ENCODE results near the gene USP10. TPM values are rescaled to one million over a fixed set of nuclear protein-coding genes. Genes with fewer than 3 reads are reported as not detected.
"Not testable (repeated sequence)": the region's sequence is repeated elsewhere in the genome, so short reads cannot be mapped to it uniquely, and the experiment has no call there.

USP10 gene
- total RNA-seq, 1 donor from 2014 or later: 33.8 TPM

DNA sequence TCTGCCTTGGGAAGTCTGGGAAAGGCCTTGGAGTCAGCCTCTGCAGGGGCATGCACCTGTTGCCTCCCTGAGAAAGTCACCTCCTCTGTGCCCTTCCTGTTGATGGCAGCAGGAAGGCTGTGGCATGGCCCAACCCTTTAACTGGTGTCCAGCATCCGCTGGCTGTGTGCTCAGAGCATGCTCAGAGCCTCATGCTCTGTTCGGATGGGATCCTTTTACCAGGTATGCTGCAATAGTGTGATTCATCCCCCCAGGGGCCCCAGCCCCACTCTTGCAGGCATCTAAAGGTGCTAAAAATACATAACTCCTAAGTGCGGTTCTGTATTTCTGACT lies 26.6 kb upstream of the USP10 start:
- ATAC-seq: no peak
- DNase-seq (ENCODE audit: low spot score): no peak

DNA sequence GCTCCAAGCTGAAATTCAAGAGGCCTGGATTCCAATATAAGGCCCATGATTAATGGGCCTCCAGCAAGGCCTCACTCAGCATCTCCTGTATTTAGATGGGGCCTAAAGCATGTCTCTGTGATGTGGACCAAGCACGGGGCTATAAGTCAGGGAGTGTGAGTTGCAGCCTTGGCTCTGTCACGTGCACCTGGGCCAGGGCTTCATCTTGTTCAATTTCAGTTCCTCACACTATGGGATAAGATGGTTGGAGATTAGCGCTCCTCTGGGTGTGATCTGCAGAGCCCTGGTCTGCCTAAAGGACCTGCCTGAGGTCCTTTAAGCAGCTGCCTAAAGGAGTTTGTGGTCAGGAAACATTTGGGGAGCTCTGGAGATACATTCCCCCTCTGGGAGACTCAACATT lies 26.2 kb upstream of the USP10 start:
- no peak for ATAC-seq
- DNase-seq (ENCODE audit: low spot score): no peak

GRCh38 chr16:84675423-84675822 lies 24.4 kb upstream of the USP10 start:
- DNase-seq (ENCODE audit: low spot score) (no peak), ATAC-seq (no peak)

DNA sequence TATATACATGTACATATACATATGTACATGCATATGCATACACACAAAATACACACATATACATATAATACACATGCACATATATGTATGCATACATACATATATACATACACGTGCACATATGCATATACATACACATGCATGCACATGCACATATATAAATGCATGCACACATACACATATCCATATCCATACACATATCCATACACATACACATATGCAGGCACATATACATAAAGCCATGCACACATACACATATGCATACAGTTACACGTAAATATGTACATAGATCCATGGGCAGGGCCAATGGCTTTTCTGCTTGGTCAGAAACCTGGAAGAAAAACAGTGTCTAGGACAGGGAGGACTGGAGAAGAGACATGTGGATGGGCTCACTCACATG lies 23.9 kb upstream of the USP10 start:
- DNase-seq (ENCODE audit: low spot score) (no peak), ATAC-seq (no peak)

- no peak for DNase-seq (ENCODE audit: low spot score)
- no peak for ATAC-seq
Measured at GRCh38 chr16:84677017-84677803, 22.6 kb upstream of the USP10 start.

DNA sequence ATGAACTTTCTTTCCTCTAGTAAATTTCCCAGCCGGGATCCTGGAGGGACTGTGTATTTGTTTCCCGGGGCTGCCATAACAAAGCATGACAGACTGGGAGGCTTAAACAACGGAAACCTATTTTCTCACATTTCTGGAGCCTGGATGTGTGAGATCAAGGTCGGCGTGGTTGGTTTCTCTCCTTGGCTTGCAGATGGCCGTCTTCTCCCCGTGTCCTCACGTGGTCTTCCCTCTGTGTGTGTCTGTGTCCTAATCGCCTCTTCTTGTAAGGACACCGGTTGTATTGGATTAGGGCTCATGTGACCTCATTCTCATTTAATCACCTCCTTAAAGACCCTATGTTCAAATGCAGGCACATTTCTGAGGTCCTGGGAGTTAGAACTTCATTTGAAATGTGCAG lies 22.0 kb upstream of the USP10 start:
- DNase-seq (ENCODE audit: low spot score): no peak
- ATAC-seq: no peak

DNA sequence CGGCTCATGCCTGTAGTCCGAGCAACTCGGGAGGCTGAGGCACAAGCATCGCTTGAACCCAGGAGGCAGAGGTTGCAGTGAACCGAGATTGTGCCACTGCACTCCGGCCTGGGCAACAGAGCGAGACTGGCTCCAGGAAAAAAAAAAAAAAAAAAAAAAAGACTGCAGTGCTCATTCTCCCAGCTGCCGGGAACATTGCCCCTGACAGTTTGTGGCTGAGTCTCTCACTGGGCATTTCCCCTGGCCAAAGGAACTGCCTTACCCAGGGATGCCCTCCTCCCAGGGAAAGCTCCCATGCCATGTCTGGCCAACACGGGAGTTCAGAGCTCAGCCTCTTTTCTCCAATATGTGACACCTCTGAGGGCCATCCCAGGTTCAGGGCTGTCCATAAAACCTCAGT lies 21.3 kb upstream of the USP10 start:
- ATAC-seq (no peak), DNase-seq (ENCODE audit: low spot score) (no peak)

GRCh38 chr16:84680165-84680842 lies 19.5 kb upstream of the USP10 start:
- DNase-seq (ENCODE audit: low spot score): no peak
- no peak for ATAC-seq

GRCh38 chr16:84680843-84681629 lies 18.8 kb upstream of the USP10 start:
- ATAC-seq (no peak), DNase-seq (ENCODE audit: low spot score) (no peak)

DNA sequence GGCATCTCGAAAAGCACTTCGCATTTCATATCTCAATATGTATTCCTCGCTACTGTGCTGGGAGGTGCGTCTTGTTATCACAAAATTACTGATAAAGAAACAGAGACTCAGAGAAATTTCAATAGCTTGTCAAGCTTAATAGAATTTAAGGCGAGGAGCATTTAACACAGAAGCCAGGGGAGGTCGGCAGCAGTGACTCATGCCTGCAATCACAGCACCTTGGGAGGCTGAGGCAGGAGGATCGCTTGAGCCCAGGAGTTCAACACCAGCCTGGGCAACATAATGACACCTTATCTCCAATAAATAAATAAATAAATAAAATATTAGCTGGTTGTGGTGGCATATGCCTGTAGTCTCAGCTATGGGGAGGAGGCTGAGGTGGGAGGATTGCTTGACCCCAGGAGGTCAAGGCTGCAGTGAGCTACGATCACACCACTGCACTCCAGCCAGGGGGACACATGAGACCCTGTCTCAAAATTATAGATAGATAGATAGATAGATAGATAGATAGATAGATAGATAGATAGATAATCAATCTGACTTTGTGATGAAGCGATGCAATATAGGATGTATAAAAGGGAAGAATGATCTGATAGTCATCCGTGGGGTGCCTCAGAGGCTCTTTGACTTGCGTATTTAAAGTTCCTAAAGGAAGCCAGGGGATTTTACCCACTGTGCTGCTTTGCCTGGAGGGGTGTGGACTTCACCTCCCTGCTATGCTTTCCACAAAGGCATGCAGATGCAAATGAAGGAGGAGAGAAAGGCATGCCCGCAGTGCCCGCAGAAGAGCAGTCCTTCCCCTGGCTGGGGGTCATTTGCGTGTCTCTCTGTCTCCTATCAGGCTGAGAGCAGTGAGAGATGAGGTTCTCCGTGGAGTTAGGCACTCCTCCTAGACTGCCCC lies 15.9 kb upstream of the USP10 start:
- no peak for ATAC-seq
- DNase-seq (ENCODE audit: low spot score): no peak

DNA sequence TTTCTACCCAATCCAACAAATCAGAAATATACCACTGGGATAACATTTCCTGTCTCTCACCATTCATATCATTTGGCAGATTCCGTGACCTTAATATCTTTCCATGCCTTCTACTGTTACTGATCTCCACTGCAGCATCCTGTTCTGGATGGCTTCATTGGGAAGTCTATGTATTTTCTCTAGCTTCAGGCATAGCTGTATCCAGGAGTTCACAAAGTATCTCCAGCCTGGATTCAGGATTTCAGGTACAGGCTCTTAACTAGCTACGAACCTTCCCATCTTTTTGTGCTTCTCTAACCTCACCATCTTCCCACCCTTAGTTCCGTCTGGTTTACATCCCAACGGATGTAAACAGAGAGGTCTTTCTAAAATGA lies 15.2 kb upstream of the USP10 start:
- ATAC-seq (no peak), DNase-seq (ENCODE audit: low spot score) (no peak)

- DNase-seq (ENCODE audit: low spot score) (no peak), ATAC-seq (no peak)
Measured at GRCh38 chr16:84685210-84685609, 14.6 kb upstream of the USP10 start.

- ATAC-seq: no peak
- DNase-seq (ENCODE audit: low spot score): no peak
Measured at GRCh38 chr16:84686707-84687298, 13.0 kb upstream of the USP10 start.

GRCh38 chr16:84687715-84688114 lies 12.1 kb upstream of the USP10 start:
- ATAC-seq (no peak), DNase-seq (ENCODE audit: low spot score) (no peak)

DNA sequence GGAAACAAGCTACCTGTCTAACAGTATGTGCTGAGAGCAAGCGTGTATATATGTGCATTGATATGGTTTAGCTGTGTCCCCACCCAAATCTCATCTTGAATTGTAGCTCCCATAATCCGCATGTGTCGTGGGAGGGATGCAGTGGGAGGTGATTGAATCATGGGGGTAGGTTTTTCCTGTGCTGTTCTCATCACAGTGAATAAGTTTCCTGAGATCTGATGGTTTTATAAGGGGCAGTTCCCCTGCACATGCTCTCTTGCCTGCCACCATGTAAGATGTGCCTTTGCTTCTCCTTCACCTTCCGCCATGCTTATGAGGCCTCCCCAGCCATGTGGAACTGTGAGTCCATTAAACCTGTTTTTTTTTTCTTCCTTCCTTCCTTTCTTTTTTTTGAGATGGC lies 11.6 kb upstream of the USP10 start:
- DNase-seq (ENCODE audit: low spot score); ATAC-seq: not testable (repeated sequence)

GRCh38 chr16:84689111-84689510 lies 10.7 kb upstream of the USP10 start:
- ATAC-seq (no peak), DNase-seq (ENCODE audit: low spot score) (no peak)

- DNase-seq (ENCODE audit: low spot score) (no peak), ATAC-seq (no peak)
Measured at GRCh38 chr16:84690088-84690819, 9.5 kb upstream of the USP10 start.

- DNase-seq (ENCODE audit: low spot score): no peak
- ATAC-seq: no peak
Measured at GRCh38 chr16:84692451-84693214, 7.2 kb upstream of the USP10 start.

DNA sequence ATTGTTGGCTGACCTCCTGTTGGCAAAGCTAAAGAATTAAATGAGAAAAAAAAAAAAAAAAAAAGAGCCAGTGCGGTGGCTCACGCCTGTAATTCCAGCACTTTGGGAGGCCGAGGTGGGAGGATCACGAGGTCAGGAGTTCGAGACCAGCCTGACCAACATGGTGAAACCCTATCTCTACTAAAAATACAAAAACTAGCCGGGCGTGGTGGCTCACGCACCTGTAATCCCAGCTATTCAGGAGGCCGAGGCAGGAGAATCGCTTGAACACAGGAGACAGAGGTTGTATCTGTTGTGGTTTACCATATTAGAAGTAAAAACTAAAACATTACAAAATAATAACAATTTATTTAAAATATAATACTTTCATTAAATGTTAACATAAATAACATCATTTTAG lies 5.9 kb upstream of the USP10 start:
- not testable (repeated sequence) for ATAC-seq; DNase-seq (ENCODE audit: low spot score)

Data from left lobe of liver (tissue), 2 donors.